ENCODE results near the gene DOK3.

DOK3 gene

GRCh38 chr5:177508837-177509236 lies 789 bp downstream of the DOK3 start:
- H3K4me3 ChIP-seq (ENCODE audit: low read length): no peak overlapping the region
- DNase-seq (ENCODE audit: low read depth): no peak
- TF ChIP-seq, protein P1, sequence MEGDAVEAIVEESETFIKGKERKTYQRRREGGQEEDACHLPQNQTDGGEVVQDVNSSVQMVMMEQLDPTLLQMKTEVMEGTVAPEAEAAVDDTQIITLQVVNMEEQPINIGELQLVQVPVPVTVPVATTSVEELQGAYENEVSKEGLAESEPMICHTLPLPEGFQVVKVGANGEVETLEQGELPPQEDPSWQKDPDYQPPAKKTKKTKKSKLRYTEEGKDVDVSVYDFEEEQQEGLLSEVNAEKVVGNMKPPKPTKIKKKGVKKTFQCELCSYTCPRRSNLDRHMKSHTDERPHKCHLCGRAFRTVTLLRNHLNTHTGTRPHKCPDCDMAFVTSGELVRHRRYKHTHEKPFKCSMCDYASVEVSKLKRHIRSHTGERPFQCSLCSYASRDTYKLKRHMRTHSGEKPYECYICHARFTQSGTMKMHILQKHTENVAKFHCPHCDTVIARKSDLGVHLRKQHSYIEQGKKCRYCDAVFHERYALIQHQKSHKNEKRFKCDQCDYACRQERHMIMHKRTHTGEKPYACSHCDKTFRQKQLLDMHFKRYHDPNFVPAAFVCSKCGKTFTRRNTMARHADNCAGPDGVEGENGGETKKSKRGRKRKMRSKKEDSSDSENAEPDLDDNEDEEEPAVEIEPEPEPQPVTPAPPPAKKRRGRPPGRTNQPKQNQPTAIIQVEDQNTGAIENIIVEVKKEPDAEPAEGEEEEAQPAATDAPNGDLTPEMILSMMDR (conservative IDR thresholded peaks at IDR 0.05; ENCODE audit: low read depth, low read length): no peak

- H3K4me3 ChIP-seq (ENCODE audit: low read length): no peak overlapping the region
- no peak for DNase-seq (ENCODE audit: low read depth)
- TF ChIP-seq, protein P1 (conservative IDR thresholded peaks at IDR 0.05; ENCODE audit: low read depth, low read length): no peak
Measured at GRCh38 chr5:177508221-177508611, 1.4 kb downstream of the DOK3 start.

DNA sequence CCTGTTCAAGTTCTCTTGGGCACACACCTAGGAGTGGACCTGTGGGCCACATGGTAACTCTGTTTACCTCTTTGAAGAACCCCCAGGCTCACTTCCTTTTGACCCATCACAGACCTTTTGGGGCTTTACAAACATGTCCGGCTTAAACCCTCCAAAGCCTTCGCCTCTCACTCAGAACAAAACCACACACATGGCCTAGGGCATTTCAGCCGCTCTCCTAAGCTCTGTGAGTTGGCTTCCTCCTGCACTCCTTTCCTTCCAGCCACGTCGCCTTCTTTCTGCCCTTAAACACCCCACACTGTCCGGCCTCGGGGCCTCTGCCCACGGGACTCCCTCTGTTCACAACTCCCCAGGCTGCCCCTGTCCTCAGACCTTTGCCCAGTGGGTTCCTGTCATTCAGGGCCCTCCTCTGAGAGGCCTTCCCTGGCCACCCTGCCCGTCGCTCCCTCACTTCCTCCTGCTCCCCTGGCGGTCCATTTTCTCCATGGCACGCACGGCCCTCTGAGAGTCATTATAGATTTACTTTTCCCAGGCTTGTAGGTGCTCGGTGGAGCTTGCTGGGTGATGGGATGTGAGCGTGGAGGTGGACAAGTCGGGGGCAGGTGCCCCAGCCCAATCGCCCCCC lies 1.9 kb downstream of the DOK3 start:
- TF ChIP-seq, protein P1 (conservative IDR thresholded peaks at IDR 0.05; ENCODE audit: low read depth, low read length): no peak
- no peak overlapping the region for H3K4me3 ChIP-seq (ENCODE audit: low read length)
- no peak for DNase-seq (ENCODE audit: low read depth)

DNA sequence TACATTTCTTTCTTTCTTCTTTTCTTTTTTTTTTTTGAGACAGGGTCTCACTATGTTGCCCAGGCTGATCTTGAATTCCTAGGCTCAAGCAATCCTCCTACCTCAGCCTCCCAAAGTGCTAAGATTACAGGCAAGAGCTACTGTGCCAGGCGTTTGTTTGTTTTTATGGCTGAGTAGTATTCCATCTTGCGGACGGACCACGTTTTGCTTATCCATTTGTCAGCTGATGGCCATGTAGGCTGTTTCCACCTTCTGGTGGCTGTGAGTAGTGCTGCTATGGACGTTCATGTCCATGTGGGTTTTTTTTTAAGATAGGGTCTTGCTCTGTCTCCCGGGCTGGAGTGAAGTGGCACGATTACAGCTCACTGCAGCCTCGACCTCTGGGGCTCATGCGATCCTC lies 2.5 kb downstream of the DOK3 start:
- no peak overlapping the region for H3K4me3 ChIP-seq (ENCODE audit: low read length)
- DNase-seq (ENCODE audit: low read depth): no peak
- TF ChIP-seq, protein P1 (conservative IDR thresholded peaks at IDR 0.05; ENCODE audit: low read depth, low read length): peak; percentile 34

- no peak for DNase-seq (ENCODE audit: low read depth)
Measured at GRCh38 chr5:177505075-177505474, 4.6 kb downstream of the DOK3 start.

GRCh38 chr5:177504086-177505056 lies 5.3 kb downstream of the DOK3 start:
- no peak overlapping the region for H3K4me3 ChIP-seq (ENCODE audit: low read length)
- TF ChIP-seq, protein P1 (conservative IDR thresholded peaks at IDR 0.05; ENCODE audit: low read depth, low read length): no peak
- DNase-seq (ENCODE audit: low read depth): no peak

More at GRCh38 chr5:177505075-177505474, 4.6 kb downstream of the DOK3 start:
- no peak overlapping the region for H3K4me3 ChIP-seq (ENCODE audit: low read length)
- TF ChIP-seq, protein P1 (conservative IDR thresholded peaks at IDR 0.05; ENCODE audit: low read depth, low read length): no peak
